Middle frontal gyrus (tissue), 1 donor: ENCODE measurements around the gene NPAS2.

Source experiments
- DNase-seq: peaks from one replicate; pipeline ENCODE4 v3.0.0-alpha.2; 2015; ENCODE audit warnings: low spot score; ENCODE audit errors: extremely low spot score

The NPAS2 gene

GRCh38 chr2:100882645-100883613, 63.0 kb downstream of the NPAS2 start:
- no peak for DNase-seq

GRCh38 chr2:100884145-100884621, 64.2 kb downstream of the NPAS2 start:
- DNase-seq, result no peak

GRCh38 chr2:100886085-100886484, 66.1 kb downstream of the NPAS2 start:
- no peak for DNase-seq

DNA sequence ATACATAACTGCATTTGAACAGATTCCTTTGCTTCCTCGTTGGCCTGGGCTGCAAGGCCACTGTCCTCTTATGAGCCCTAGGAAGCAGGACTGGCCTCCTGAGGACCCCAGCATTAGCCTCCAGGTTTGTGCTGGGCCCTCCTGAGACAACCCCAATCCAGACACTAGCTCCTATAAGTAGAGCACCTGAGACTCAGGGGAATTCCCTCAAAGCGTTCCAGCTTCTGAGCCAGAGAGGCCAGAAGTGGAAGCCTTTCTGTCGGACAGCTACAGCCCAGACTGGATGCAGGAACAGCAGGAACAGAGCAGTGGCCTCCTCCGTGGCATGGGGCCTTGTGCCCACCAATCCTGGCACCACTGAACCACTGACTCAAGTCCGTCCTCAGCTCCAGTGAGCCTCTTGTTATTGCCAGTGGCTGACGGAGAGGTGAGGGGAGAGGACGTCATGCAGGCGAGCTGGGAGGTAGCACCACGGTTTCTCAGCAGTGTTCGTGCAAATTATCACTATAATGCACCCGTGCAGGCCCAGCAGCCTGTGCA, 67.2 kb downstream of the NPAS2 start:
- DNase-seq, result no peak

- DNase-seq, result peak; percentile 13
Measured at GRCh38 chr2:100887713-100888495, 68.0 kb downstream of the NPAS2 start.

GRCh38 chr2:100888601-100889000, 68.7 kb downstream of the NPAS2 start:
- DNase-seq, result no peak

- no peak for DNase-seq
Measured at GRCh38 chr2:100889286-100889685, 69.3 kb downstream of the NPAS2 start.

GRCh38 chr2:100891906-100892642, 72.1 kb downstream of the NPAS2 start:
- DNase-seq, result no peak

- no peak for DNase-seq
Measured at GRCh38 chr2:100893392-100894104, 73.6 kb downstream of the NPAS2 start.

DNA sequence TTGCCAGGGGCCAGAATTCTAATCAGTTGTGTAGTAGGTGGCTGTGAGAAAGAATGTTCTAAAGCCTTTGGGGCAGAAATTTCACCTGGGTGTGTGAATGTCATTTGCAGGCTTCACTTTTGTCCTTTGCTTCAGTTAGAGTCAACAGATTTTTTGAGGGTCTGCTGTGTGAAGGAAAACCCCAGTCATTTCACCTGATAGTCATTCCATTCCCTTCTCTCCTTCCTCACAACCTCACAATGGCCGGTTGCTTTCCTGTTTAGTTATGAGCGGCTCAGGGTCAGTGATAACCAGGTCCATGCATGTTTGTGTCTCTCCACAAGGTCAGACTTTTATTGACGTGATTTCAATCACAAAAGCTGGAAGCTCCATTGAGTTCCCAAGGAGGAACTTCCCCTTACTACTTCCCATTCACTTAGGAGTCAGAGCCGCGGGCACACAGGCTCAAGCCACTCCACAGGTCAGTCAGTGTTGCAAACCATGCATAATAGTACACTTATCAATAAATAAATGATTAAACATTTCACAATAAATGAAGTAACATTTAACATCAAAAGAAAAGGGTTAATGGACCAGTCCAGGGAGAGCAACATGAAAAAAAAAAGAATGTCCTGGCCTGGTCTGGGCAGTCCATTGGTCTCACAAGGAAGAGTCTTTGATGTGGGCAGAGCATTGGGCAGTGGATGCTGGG, 74.3 kb downstream of the NPAS2 start:
- no peak for DNase-seq

- no peak for DNase-seq
Measured at GRCh38 chr2:100894796-100895156, 74.8 kb downstream of the NPAS2 start.

- no peak for DNase-seq
Measured at GRCh38 chr2:100895402-100895801, 75.5 kb downstream of the NPAS2 start.

DNA sequence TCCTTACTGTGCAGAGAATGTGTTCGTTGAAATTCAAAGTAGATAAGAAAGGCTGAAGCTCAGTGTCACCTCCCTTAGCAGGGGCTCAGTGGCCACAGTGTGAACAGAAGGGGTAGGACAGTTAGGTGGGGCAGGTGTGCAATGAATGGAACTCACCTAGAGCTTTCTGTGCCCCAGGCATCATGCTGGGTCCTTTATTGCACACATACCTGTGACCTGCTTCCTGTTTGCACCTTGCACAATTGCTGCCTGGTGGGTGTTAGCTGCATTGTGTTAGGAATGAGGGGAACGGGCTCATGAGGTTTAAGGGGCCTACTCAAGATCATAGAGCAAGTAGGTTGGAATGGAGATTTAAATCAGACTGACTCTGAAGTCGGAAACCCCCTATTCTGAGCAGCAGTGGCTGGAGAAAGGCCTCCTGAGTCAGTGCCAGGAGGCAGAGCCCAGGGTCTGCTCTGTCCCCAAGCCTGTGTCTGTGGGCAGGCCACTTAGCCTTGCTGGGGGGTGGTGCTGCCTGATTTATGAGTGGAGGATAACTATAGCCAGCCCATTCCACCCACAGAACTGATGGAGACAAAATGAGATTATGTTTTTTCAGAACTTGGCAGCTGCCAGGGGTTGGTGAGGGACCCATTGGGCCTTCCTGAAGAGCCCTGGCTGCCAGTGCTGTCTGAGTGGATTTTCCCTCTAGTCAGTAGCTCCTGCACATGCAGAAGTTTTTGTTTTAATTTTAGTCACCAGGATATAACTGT, 76.2 kb downstream of the NPAS2 start:
- DNase-seq, result peak; percentile 8

GRCh38 chr2:100898035-100898665, 78.2 kb downstream of the NPAS2 start:
- DNase-seq, result no peak

DNA sequence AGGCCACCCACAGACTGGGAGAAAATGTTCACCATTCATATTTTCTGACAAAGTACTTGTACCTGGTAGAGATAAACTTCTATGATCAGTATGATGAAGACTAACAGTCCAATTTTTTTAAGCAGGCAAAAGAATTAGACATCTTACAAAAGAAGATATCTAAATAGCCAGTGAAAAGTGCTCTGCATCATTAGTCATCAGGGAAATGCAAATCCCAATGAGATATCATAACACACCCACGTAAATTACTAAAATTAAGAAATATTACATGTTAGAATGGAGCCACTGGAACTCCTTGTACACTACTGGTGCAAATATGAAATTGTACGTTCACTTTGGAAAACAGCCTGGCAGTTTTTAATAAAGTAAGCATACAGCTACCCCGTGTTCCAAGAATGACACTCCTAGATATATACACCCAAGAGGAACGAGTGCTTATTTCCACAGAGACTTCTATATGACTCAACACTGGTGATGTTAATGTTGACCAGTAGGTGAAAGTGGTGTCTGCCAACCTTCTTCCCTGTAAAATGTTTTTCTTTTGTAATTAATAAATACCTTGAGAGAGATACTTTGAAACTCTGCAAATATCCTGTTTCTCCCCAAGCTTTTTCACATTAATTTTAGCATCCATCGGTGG, 80.3 kb downstream of the NPAS2 start:
- no peak for DNase-seq

DNA sequence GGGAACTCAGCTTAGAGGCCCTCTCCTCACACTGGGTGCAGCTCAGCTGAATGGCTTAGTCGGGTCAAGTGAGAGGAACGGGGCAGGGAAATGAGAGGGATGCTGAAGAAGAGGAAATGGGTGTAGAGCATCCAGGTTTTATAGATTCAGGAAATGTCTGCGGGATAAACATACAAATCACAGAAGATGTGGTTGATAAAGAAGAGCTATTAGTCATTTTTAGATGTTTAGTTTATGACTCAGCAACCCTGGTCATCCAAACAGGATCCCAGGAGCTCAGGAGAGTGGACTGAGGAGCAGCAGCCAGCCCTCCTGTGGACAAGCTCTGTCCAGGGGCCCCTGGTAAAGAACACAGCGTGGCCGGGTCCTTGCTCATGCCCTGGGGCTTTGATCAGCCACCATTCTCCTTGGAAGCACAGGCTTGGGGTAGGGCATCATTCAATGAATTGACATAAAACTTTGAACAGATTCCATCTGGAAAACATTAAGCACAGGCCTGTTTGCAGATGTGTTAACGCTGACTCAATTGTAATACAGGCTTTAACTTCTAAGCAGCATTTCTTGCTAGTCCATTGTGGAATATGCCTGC, 83.0 kb downstream of the NPAS2 start:
- no peak for DNase-seq

DNA sequence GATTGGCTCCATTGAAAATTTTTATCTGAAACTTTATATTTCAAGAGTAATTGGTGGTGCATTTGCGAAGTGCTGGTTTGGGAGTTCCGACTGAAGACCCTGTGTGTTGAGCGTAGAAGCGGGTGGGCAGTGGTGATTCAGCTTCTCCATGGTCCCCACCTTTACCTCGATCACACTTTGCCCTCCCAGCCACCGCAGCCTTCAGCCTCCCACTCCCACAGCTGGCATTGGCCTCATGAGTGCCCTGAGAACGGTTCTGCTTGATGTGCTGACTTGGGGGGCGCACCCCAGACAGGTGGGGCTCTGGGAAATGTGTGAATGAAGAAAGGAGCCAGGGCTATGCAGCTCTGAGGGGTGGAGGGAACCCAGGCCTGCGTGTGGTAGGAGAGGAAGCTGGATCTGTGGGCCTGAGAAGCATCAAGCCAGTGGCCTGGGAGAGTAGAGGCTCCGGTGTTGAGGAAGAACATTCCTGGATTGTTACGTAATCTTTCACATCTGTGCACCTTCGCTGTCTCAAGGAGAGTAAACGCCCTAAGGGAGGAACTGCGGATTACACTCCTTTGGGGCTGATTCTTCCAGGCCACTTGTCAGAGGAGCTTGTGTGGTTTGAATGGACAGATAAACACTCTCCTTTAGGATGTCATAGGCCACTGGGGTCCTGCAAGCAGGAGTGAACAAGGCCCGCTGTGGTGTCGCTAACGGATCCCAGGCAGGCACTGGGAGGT, 83.8 kb downstream of the NPAS2 start:
- DNase-seq, result no peak
